Measurements from ENCODE around the gene ATP5F1D. TPM values are rescaled to one million over a fixed set of nuclear protein-coding genes. Genes with fewer than 3 reads are reported as not detected.
"Not testable (repeated sequence)": the region's sequence is repeated elsewhere in the genome, so short reads cannot be mapped to it uniquely, and the experiment has no call there.

Gene ATP5F1D
- 100 to 1,000 TPM in 1 of 4 donors, 10 to 100 TPM in 3; 56.5 to 155 (median 92.1) TPM for polyA plus RNA-seq (ENCODE audit: insufficient read length in 4 of 4)

- peak in 2 of 4 donors; percentile 82 to 87 for DNase-seq (ENCODE audit: low read depth in 4 of 4, low spot score in 3 of 4)
Observed at GRCh38 chr19:1241417-1242095, at the start of gene ATP5F1D. Gene ATP5F1D (plus strand): TSS chr19:1241751. CDS start chr19:1241851, 100 bp downstream.

- DNase-seq (ENCODE audit: low read depth in 4 of 4, low spot score in 3 of 4): no peak
Observed at GRCh38 chr19:1199531-1199930, 42.0 kb upstream of the ATP5F1D start.

- not testable (repeated sequence) for DNase-seq (ENCODE audit: low read depth in 4 of 4, low spot score in 3 of 4)
Observed at GRCh38 chr19:1200614-1201013, 40.9 kb upstream of the ATP5F1D start.

- DNase-seq (ENCODE audit: low read depth in 4 of 4, low spot score in 3 of 4): peak; percentile 87 to 93 (median 90)
Observed at GRCh38 chr19:1205114-1206099, 36.1 kb upstream of the ATP5F1D start, which contains the start of gene STK11. Gene STK11 (plus strand): TSS chr19:1205778. CDS start chr19:1206914, 1,136 bp downstream.

GRCh38 chr19:1206150-1206863, 35.2 kb upstream of the ATP5F1D start:
- no peak for DNase-seq (ENCODE audit: low read depth in 4 of 4, low spot score in 3 of 4)

GRCh38 chr19:1206864-1207450, 34.6 kb upstream of the ATP5F1D start:
- DNase-seq (ENCODE audit: low read depth in 4 of 4, low spot score in 3 of 4): no peak

GRCh38 chr19:1208830-1209229, 32.7 kb upstream of the ATP5F1D start:
- not testable (repeated sequence) for DNase-seq (ENCODE audit: low read depth in 4 of 4, low spot score in 3 of 4)

- DNase-seq (ENCODE audit: low read depth in 4 of 4, low spot score in 3 of 4): no peak
Observed at GRCh38 chr19:1210227-1210538, 31.4 kb upstream of the ATP5F1D start.

- DNase-seq (ENCODE audit: low read depth in 4 of 4, low spot score in 3 of 4): no peak
Observed at GRCh38 chr19:1211494-1212234, 29.9 kb upstream of the ATP5F1D start.

- no peak for DNase-seq (ENCODE audit: low read depth in 4 of 4, low spot score in 3 of 4)
Observed at GRCh38 chr19:1213391-1214286, 27.9 kb upstream of the ATP5F1D start.

GRCh38 chr19:1214299-1214861, 27.2 kb upstream of the ATP5F1D start:
- DNase-seq (ENCODE audit: low read depth in 4 of 4, low spot score in 3 of 4): no peak

GRCh38 chr19:1214862-1215731, 26.5 kb upstream of the ATP5F1D start:
- DNase-seq (ENCODE audit: low read depth in 4 of 4, low spot score in 3 of 4): no peak

- no peak for DNase-seq (ENCODE audit: low read depth in 4 of 4, low spot score in 3 of 4)
Observed at GRCh38 chr19:1216756-1217155, 24.8 kb upstream of the ATP5F1D start.

GRCh38 chr19:1217366-1217765, 24.2 kb upstream of the ATP5F1D start:
- DNase-seq (ENCODE audit: low read depth in 4 of 4, low spot score in 3 of 4): no peak

GRCh38 chr19:1218751-1219567, 22.6 kb upstream of the ATP5F1D start:
- no peak for DNase-seq (ENCODE audit: low read depth in 4 of 4, low spot score in 3 of 4)

- no peak for DNase-seq (ENCODE audit: low read depth in 4 of 4, low spot score in 3 of 4)
Observed at GRCh38 chr19:1219786-1220476, 21.6 kb upstream of the ATP5F1D start.
